Heart right ventricle (tissue), 16 donors: ENCODE measurements around the gene CD151. TPM values are rescaled to one million over a fixed set of nuclear protein-coding genes. Genes with fewer than 3 reads are reported as not detected.

Source experiments
- ATAC-seq, 8 donors: fragments of 200-7000 bp; cut with Tn5 transposase; one replicate each; pipeline ENCODE4 v1.9.1; 2020; ENCODE audit warnings: mild to moderate bottlenecking in 8 of 8, moderate library complexity in 8 of 8, moderate number of reproducible peaks in 1 of 8
- DNase-seq, 2 donors: peaks; one replicate each; pipeline ENCODE4 v3.0.0-alpha.2; 2020
- H3K27ac ChIP-seq, 10 donors: fragments of 200-600 bp; sonication (generic) in 2 of 10; one replicate each; pipeline versions ENCODE4 v1.5.0 to v1.8.0; 2020 to 2022; ENCODE audit warnings: mild to moderate bottlenecking in 3 of 10
- H3K27me3 ChIP-seq, 7 donors: fragments of 200-600 bp; one replicate each; pipeline ENCODE4 v1.8.0; 2021 to 2022; ENCODE audit warnings: mild to moderate bottlenecking in 2 of 7
- H3K36me3 ChIP-seq, 9 donors: fragments of 200-600 bp; sonication (generic) in 1 of 9; one replicate each; pipeline versions ENCODE4 v1.5.0 to v1.8.0; 2020 to 2022; ENCODE audit warnings: mild to moderate bottlenecking in 2 of 9
- H3K4me1 ChIP-seq, 9 donors: fragments of 200-600 bp; sonication (generic) in 1 of 9; one replicate each; pipeline versions ENCODE4 v1.5.0 to v1.8.0; 2020 to 2022; ENCODE audit warnings: mild to moderate bottlenecking in 4 of 9
- H3K4me3 ChIP-seq, 10 donors: fragments of 200-600 bp; sonication (generic) in 2 of 10; one replicate each; pipeline versions ENCODE4 v1.5.0 to v1.8.0; 2020 to 2022; ENCODE audit warnings: mild to moderate bottlenecking in 7 of 10, moderate library complexity in 2 of 10
- H3K9me3 ChIP-seq, 11 donors: fragments of 200-600 bp in 10 of 11; sonication (generic) in 2 of 11; one replicate each; pipeline versions ENCODE4 v1.5.0 to v1.8.0; 2013 to 2022; ENCODE audit warnings: mild to moderate bottlenecking in 2 of 11, control low read depth in 1 of 11, moderate library complexity in 1 of 11
- WGBS, 2 donors: extraction: QIAGEN DNeasy Blood & Tissue Kit; methylation state at CpG; one replicate each; pipeline ENCODE4 v1.1.7; 2013; ENCODE audit warnings: inconsistent platforms in 1 of 2; 5-methylcytosine and 5-hydroxymethylcytosine counted together
- intact Hi-C, 10 donors: fragments of 100-400 bp; cut with DNase I; formaldehyde crosslinking; loops; one replicate each; pipeline versions ENCODE4 v1.11.1 to v1.14.2; 2022
- polyA plus RNA-seq, 2 donors: library from polyadenylated mRNA; stranded (reverse); fragments of 200-250 nt; gene quantifications; one replicate each; pipeline ENCODE4 v1.2.3, GENCODE V29; 2013
- total RNA-seq, 10 donors: library from RNA; stranded (reverse); fragmentation: NEBNext Ultra II Directional in 3 of 10; extraction: Animal tissue kit (Norgen Biotek cat#: 25700) in 3 of 10; gene quantifications; one replicate each; pipeline versions ENCODE4 v1.2.1 to v1.2.4, GENCODE V29; 2021 to 2023
- TF ChIP-seq, protein P1 (sequence below), 9 donors: fragments of 200-600 bp; sonication (generic) in 2 of 9; IDR thresholded peaks; one replicate each; pipeline versions ENCODE4 v1.5.0 to v1.8.0; 2021 to 2022; ENCODE audit warnings: antibody characterized with exemption in 9 of 9, mild to moderate bottlenecking in 5 of 9, moderate library complexity in 1 of 9
- donor health status: Arrhythmogenic right ventricular cardiomyopathy.
- donor health status: ischemic (EF 13 %, LVEDD 7.1; RV severe dilation, severe dysfunction).
- donor health status: healthy with polysubstance abuse.
- donor health status: DM: no; HTN: yes; CAD: no.
- donor health status: DM: no; HTN: no; CAD: no.
- donor health status: ischemic (EF 25% LVEDD 6.9; RV normal size, moderate dysfunction).
- donor health status: ischemic (EF 25% LVEDD 5.7; RV mildly dilated, moderate dysfunction).
- donor health status: healthy.
- donor health status: DM: yes; HTN: yes; CAD: no.
- donor health status: Ischemic cardiomyopathy.
- donor health status: ischemic (EF 35%, LVEDD 5.7; RV mildly dilated, moderate dysfunction).
- donor health status: nonischemic (EF 11% LVEDD 7.7; RV severe dilation, severe dysfunction).
- donor health status: DM: yes; HTN: yes; CAD: no.
- donor health status: PGD.
- donor health status: ischemic (EF 29% LVEDD 5.4; RV normal size, mild dysfunction).
- donor health status: nonischemic (EF 23%, LVEDD 6.1; RV moderate dilation, normal function).

The CD151 gene
- total and polyA plus RNA-seq, 12 donors = 286 to 684 (median 466) TPM

DNA sequence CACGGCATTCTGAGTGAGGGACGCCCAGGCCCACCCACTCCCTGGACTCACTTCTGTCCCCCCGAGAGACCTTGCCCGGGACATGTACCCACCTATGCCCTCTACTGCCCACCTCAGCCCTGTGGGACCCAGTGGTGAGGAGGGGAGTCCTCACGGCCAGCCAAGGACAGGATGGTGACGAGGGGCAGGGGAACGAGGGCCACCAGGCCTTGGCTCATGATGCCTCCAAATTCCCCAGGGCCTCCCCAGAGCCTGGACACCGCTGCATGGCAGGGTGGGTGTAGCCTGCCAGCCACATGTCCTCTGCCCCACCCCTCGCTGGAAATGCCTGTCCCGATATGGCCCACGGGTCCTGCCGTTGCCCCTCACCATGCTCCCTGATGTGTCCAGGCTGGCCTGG lies 36.0 kb downstream of the CD151 start:
- TF ChIP-seq, protein P1, sequence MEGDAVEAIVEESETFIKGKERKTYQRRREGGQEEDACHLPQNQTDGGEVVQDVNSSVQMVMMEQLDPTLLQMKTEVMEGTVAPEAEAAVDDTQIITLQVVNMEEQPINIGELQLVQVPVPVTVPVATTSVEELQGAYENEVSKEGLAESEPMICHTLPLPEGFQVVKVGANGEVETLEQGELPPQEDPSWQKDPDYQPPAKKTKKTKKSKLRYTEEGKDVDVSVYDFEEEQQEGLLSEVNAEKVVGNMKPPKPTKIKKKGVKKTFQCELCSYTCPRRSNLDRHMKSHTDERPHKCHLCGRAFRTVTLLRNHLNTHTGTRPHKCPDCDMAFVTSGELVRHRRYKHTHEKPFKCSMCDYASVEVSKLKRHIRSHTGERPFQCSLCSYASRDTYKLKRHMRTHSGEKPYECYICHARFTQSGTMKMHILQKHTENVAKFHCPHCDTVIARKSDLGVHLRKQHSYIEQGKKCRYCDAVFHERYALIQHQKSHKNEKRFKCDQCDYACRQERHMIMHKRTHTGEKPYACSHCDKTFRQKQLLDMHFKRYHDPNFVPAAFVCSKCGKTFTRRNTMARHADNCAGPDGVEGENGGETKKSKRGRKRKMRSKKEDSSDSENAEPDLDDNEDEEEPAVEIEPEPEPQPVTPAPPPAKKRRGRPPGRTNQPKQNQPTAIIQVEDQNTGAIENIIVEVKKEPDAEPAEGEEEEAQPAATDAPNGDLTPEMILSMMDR (IDR thresholded peaks at IDR 0.05) = no peak
- DNase-seq (no peak), ATAC-seq (no peak)
- Histone ChIP-seq H3K27ac (no peak overlapping the region), H3K4me3 (no peak overlapping the region), H3K27me3 (no peaks in the 10 kb centered on the region), H3K9me3 (no peaks in the 10 kb centered on the region), H3K4me1 (no peaks in the 10 kb centered on the region), H3K36me3 (peaks cover 0 to 44% (median 9%) of the 10 kb centered on the region in 9 donors)
- intact Hi-C loops = no loop called here
- WGBS, 2 donors = 83 to 88% methylated on average over 12 of the region's 12 CpGs

DNA sequence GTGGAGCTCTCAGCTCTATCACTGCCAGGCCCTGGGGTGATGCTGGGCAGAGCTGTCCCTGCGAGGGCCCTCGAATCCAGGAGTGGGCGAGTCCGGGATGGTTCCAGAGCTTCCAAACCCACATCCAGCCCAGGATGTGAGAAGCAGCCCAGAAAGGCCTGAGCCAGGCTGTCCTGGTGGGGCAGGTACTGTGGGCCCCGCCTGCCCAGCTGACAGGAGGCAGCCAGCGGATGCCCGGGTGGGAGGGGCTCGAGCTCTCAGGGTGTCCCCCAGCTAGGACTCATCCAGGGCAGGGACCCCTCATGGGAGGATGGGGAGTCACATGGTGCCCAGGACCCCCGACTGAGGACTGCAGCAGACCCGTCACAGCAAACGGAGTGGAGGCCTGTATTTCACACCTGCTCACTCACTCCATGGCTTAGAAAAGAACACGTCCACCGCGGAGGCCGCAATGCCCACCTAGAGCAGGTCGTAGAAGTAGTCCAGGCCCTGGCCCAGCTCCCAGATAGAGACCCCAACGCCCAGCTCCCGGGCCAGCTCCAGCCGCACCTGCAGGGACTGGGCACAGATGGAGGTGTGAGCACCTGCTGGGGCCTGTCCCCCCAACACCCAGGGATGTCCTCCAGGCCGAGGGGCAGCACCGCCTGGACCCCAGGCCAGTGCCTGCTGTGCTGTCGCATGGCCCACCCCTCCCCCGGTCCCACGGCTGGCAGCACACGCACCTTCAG lies 36.8 kb downstream of the CD151 start:
- intact Hi-C loops = no loop called here
- TF ChIP-seq, protein P1 (IDR thresholded peaks at IDR 0.05) = no peak
- Histone ChIP-seq H3K4me3 (no peak overlapping the region), H3K27me3 (no peaks in the 10 kb centered on the region), H3K9me3 (no peaks in the 10 kb centered on the region), H3K36me3 (peaks cover 0 to 37% (median 9%) of the 10 kb centered on the region in 9 donors), H3K4me1 (no peaks in the 10 kb centered on the region), H3K27ac (no peak overlapping the region)
- ATAC-seq (peak in 2 of 8 donors; percentile 6 to 10), DNase-seq (no peak)
- WGBS, 2 donors = 90 to 91% methylated on average over 25 of the region's 25 CpGs

DNA sequence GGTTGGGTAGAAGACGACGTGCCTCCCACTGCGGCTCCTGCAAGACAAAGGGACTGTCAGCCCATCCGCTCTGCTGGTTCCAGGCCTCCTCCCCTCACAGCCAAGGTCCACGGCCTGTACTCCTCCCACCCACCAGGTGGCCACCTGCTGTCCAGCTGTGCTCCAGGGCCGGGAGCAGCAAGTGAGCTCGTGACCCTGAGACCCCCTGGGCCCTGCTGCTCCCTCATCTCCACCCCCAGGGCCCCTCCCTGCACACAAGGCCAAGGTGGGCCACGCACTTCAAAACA lies 37.3 kb downstream of the CD151 start:
- H3K36me3 ChIP-seq = peaks cover 0 to 34% (median 6%) of the 10 kb centered on the region in 9 donors
- no peak overlapping the region for H3K27ac ChIP-seq
- WGBS, 2 donors = 70 to 77% methylated on average over 8 of the region's 8 CpGs
- no peaks in the 10 kb centered on the region for H3K4me1 ChIP-seq
- no peaks in the 10 kb centered on the region for H3K9me3 ChIP-seq
- TF ChIP-seq, protein P1 (IDR thresholded peaks at IDR 0.05) = no peak
- DNase-seq (no peak), ATAC-seq (no peak)
- H3K27me3 ChIP-seq = no peaks in the 10 kb centered on the region
- intact Hi-C loops = no loop called here
- no peak overlapping the region for H3K4me3 ChIP-seq

DNA sequence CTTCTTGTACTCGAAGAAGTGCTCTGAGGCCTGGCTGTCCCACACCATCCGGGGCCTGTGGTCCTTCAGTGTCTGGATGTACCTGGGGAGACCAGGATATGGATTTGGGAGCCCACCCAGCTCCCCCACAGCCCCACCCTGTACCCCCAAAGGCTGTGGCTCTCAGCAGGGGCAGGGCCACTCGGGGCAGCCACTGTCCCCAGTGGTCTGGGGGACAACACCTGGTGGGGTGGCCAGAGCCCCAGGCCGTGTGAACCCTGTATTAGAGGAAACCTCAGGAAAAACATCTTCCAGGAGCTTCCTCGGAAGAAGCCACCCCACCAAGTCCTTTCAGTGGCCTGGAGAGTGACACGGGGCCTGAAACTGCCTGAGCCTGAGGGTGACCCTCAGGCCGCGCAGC lies 37.7 kb downstream of the CD151 start:
- TF ChIP-seq, protein P1 (IDR thresholded peaks at IDR 0.05) = no peak
- 87 to 92% methylated on average over 8 of the region's 8 CpGs for WGBS, 2 donors

More for the DNA sequence above, 37.7 kb downstream of the CD151 start:
- Histone ChIP-seq H3K4me3 (no peak overlapping the region), H3K27ac (no peak overlapping the region), H3K4me1 (no peaks in the 10 kb centered on the region), H3K27me3 (no peaks in the 10 kb centered on the region), H3K9me3 (no peaks in the 10 kb centered on the region), H3K36me3 (peaks cover 0 to 31% (median 3%) of the 10 kb centered on the region in 9 donors)
- intact Hi-C loops = no loop called here
- DNase-seq (no peak), ATAC-seq (no peak)
